Measurements from ENCODE around the gene GTF3A.

GTF3A gene

DNA sequence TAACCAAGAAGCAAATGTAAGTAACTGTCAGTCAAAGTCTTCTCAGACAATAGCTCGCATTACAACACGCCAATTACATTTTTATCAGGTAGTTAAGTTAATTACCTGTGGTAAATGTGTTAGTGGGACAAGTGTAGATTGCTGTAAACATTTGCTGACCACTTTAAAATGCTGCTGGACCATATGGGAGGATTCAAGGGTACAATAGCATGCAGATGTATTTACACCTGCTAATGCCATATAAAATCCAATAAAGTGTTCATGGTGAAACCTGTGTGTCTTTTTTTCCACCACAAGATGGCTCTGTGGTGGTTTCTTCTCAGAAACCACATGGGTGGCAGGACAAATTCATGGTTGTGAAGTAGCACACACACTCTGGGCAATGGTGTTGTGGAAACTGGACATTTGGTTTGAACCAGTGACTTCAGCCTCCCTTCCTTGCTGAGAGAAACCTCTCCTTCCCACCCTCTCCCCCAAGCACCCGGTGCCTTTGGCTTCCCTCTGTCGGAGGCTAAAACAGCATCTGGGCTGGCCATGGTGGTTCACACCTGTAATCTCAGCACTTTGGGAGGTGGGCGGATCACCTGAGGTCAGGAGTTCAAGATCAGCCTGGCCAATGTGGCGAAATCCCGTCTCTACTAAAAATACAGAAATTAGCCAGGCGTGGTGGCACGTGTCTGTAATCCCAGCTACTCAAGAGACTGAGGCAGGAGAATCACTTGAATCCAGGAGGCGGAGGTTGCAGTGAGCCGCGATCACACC, 18.1 kb upstream of the GTF3A start:
- peak; percentile 37 to 70 for DNase-seq

DNA sequence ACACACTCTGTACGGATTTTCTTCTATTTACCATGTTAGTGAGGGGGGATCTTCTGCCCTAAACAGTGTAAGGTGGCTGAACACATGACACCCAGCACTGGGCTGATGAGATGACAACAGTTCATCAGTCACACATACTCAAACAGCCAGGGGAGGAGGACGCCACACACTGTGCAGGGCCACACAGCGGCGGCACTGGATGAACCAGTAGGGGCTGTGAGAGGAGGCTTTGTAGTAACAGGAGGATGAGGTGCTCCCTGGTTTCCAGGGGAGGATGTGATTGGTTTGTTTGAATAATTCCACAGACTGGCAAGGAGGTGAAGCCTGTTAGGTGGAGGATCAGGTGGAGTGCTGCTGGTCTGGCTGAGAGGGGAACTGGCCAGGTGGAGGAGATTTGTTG, 16.3 kb upstream of the GTF3A start:
- DNase-seq: no peak

DNA sequence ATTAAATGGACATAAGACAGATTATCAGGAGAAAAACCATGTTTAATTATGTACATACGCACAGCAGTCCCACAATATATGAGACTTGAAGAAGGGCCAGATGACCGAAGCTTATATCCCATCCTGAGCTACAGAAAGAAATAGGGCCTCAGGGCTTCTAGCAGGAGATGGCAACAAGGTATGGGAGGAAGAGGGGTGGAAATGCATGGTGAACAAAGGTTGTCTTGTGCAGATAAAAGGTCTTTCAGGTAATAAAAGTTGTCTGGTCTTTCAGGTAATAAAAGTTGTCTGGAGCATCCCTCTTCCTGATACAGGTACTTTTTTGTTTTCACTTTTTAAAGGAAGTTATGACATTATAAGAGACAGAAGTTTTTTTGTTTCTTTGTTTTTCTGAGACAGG, 15.4 kb upstream of the GTF3A start:
- no peak for DNase-seq

DNA sequence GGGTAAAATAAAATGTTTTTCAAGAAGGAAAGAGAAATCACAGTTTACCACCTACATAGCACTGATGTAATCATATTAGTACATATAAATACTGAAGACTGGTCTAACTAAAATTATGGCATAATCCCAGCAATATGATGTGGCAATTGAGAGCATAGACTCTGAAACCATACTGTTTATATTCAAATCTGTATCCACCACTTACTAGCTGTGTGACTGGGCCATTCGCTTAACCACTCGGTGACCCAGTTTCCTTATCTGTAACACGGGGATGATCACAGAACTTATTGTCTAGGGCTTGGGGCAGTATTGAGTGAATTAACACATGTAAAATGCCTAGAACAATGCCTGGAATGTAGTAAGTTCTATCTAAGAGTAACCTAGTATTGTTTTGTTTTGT, 13.1 kb upstream of the GTF3A start:
- DNase-seq: no peak

DNA sequence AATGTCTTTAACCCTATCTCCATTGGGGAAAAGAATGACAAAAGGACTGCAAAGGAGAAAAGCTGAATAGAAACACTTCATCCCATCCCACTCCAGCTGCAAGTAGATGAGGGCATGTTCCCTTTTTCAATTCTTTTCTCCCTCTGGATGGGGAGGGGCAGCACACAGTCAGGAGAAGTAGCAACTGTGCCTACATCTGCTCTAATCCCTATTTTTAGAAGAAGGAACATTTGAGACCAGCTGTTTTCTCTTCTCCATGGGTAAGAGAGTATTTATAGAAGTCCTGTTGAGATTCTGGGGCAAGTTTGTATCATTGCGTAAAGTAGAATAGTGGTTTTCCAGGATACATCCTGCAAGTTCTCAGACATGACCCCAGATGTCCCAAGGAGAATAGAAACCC, 9.3 kb upstream of the GTF3A start:
- DNase-seq: no peak

DNA sequence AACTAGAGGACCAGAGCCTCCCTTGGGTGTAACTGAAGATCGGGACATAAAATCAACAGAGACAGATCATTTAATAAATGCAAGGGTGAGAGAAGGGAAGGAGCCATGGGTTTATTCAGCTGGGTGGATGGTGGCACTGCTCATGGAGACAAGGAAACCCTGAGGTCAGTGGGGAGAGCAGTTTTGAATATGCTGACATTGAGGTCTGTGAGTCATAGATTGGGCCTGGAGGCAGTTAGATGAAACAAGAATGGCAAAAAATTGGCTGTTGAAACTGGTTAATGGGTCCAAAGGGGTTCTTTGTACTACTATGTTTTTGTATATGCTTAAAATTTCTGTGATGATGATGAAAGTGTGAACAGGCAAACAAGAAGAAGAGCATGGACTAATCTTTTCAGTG, 5.1 kb upstream of the GTF3A start:
- DNase-seq: no peak

- no peak for DNase-seq
Observed at GRCh38 chr13:27421101-27421871, 3.1 kb upstream of the GTF3A start.

DNA sequence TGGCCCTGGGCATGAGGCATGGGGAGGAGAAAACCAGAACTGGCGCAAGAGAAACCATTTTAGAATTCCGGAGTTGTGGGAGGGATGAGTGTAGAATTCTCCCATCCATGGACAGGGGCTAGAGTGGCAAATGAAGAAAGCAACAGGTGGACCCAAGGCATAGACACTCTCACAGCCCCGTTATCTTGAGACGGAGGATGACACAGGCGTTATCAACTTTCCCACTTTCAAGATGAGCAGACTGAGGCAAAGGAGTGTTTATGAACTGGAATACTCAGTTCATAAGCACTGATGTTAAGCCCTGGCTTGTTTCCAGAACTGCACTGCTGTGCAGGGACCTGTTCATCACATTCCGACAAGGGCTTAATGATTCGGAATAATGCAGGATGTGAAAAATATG, 1.1 kb upstream of the GTF3A start:
- no peak for DNase-seq

GRCh38 chr13:27425158-27425917, 919 bp downstream of the GTF3A start:
- peak in 1 of 2 experiments; percentile 47 for DNase-seq

DNA sequence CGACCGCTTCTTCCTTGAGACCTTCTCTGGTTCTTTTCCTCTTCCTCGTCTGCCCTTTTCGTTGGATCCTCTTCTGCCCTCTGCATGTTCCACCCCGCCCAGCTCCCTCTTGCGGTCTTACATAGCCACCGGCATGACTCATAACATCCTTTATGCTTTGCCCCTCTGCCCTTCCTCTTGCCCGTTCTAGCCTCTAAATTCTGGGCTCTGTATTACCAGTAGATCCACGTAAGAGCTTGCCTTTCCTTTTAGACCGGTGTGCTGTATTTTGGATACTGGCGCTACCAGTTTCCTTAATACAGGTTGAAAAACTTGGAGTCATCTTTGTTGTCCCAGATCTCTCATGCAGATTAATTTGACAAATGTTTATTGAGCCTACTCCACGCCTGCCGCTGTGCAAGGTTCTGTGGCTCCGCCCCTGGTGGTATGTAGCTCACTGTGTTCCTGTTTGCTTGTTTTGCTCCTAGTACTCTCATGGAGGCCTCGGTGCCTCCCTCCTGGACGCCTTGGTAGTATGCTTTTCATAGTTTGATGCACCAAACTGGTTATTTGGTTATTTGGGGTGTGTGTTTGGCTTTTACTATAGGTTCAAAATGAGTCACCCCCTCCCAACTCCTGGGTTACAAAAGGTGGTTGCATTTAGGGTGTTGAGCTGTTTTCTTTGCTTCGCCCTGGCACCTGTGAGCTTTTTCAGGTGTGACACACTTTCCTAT, 1.7 kb downstream of the GTF3A start:
- peak; percentile 85 to 91 for DNase-seq

DNA sequence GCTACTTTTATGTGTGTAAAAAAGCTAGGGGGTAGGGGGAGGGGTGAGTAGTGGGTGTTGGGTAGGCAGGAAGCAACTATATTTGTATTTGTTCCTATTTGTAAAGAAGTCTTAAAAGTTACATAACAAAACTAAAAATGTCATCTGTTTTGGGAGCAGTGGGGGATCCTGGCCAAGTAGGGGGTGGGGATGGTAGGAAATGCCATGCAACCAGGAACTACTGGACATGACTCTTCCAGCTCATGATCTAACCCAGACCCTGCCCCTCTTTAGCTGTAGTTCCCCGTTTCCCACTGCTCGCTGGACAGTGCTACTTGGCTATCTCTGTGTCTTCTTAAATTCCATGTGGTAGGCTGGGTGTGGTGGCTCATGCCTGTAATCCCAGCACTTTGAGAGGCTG, 3.2 kb downstream of the GTF3A start:
- DNase-seq: no peak

GRCh38 chr13:27428160-27428559, 3.7 kb downstream of the GTF3A start:
- DNase-seq: no peak

DNA sequence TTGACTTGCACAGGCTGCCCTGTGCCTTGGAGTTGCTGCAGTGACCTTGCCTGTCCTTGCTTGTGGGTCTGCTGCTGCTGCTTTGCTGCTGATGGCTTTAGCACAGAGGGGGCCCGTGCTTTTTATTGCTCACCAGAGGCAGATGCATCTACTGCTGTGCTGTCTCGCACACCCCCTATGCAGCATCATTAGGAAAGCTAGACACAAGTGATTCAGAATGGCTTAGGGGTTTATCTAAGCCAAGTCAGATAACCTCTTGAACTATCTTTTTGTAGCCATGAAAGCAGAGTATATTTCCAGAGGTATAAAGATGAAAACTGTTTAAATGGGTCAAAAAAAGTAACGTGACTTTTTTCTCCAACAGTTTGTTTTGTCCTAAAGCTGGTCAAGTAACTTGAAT, 7.8 kb downstream of the GTF3A start:
- DNase-seq: no peak

DNA sequence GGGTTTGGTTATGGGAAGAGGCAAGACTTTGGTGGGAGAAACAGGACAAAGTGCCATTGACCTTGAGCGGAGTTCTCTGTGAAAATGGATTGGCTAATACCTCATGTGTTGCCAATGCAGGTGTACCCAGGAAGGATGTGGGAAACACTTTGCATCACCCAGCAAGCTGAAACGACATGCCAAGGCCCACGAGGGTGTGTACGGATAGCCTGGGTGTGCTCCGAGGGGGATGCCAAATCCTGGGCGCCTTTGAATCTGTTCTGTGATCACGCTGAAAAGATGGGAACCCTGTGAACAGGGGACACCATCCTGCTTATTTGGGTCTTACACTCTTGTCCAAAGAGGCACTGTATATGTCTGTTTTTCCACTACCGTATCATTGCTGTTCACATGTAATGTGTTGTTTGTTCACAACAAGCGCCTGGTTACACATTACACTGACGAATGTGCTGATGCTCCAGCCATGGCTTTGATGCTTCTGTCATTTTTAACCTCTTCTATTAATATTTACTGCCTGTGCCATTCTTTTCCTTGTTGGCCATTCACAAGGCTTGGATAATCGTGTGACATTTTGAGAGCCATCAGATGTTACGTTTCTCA, 8.3 kb downstream of the GTF3A start:
- DNase-seq: no peak

DNA sequence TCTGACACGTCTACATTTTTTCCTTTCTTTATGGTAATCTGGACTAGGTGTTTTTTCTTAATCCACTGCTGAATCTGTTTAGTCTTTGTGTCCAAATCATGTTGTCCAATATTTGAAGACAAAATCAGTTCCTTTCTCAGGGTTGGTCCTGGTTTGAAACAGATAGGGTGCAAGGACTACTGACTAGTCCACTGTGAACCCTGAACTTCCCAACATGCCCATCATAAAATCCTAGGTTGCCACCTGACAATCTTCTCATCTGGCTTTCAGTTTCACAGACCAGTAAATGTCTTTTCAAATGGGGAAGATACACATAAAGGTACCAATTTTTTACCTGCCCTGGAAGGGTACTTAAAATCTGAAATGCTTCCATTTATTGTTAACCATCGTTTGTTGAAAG, 12.7 kb downstream of the GTF3A start:
- no peak for DNase-seq

DNA sequence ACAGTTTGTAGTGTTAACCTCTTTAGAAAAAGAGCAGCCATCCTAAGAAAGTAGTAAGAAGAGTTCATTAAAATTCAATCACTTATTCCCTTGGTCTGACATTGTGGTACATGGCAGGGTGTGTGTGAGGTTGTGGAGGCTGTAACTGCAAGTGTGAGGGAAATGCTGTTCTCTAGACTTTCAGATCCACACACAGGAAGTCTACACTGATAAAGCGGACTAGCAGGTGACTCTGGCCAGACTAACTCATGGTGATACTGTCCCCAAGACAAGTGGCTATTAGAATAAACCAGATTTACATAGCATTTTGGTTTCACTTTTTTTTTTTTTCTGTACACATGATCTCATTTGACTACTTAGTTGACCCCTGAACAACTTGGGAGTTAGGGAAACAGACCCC, 16.0 kb downstream of the GTF3A start:
- DNase-seq: peak in 1 of 2 experiments; percentile 33

- peak; percentile 95 to 97 for DNase-seq
Observed at GRCh38 chr13:27442071-27442647, 17.7 kb downstream of the GTF3A start.

DNA sequence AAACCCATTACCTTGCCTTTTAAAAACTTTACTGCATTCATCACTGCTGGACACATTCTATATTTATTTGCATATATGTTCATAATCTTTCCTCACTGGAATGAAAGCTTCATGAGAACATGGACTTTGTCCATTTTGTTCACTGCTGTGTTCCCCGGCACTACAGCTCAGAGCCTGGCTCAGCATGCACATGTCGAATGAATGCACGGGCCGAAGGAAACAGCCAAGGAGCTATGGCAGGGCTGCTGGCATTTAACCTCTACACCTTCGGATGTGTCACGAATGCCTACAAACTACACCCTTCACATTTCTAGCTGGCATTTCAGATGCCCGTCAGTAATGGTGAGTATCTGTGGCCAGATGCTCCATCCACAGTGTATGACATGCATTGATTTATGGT, 18.4 kb downstream of the GTF3A start:
- peak; percentile 74 to 81 for DNase-seq

GRCh38 chr13:27446986-27447583, 22.7 kb downstream of the GTF3A start:
- DNase-seq: no peak

GRCh38 chr13:27448308-27448707, 23.9 kb downstream of the GTF3A start:
- peak in 1 of 2 experiments; percentile 12 for DNase-seq

DNA sequence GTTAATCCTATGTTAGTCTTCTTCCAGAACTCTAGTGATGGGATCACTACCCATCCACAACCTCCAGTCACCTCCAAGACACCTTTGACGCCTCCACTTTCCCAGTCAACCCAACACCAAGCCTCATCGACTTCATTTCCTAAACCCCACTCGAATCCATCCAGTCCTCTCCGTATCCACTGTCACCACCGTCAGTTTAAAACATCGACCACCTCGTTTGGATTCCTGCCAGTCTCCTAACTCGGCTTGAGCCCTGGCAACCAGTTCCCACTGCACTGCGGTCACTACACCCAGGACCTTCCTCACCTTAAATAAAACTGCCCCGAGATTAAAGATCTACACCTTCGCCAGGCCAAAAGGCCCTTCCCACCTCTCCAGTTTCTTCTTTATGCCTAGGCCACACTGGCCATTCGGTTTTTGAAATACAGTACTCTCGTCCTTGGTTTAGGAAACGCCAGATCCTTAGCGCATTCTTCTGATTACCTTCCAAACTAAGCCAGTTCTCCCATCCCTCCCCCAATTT, 24.7 kb downstream of the GTF3A start:
- DNase-seq: peak in 1 of 2 experiments; percentile 53

All from NCI-H526 (cell line).